Prostate gland (tissue), 2 donors: Measurements from ENCODE around the gene GGT6.

Source experiments
- POLR2A ChIP-seq: fragments of 450-650 bp; IDR thresholded peaks from one replicate; pipeline ENCODE4 v1.6.1; 2016; ENCODE audit warnings: antibody characterized with exemption, mild to moderate bottlenecking
- POLR2AphosphoS5 ChIP-seq: sonication (generic); formaldehyde crosslinking; IDR thresholded peaks from one replicate; pipeline ENCODE4 v1.6.1; 2017; ENCODE audit warnings: antibody characterized with exemption
- TF ChIP-seq, protein P1 (sequence below), 4 experiments: fragments of 200-600 bp in 2 of 4; fragments of 450-650 bp in 2 of 4; sonication (generic) in 2 of 4; IDR thresholded peaks; 1 replicate in 3 of 4; 2 replicates in 1 of 4; pipeline ENCODE4 v1.5.1; 2016 to 2019; ENCODE audit warnings: antibody characterized with exemption in 4 of 4, mild to moderate bottlenecking in 2 of 4, moderate library complexity in 2 of 4

DNA sequence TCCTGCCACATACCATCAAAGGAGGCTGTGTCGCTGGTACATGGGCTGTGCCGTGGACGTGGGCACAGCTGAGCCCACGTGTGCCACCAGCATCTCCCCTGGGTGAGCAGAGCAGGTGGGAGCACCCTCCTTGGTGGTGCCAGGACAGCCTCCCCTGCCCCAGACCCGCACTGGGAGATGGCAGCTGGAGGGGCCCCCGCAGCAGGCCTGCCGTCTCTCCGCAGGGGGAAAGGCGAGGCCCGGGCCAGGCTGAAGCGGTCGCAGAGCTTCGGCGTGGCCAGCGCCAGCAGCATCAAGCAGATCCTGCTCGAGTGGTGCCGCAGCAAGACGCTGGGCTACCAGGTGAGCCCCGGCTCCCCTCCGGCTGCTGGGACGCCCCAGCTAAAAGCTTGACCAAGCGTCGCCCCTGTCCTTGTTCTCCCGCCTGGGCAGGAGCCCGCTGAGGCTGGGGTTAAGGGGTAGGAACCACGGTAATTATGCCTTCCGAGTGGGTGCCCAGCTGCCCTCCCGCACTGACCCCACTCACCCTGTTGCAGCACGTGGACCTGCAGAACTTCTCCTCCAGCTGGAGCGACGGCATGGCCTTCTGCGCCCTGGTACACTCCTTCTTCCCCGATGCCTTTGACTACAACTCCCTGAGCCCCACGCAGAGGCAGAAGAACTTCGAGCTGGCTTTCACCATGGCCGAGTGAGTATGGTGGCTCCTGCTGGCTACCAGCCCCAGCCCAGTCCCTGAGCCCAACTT, 36.4 kb upstream of the GGT6 start:
- TF ChIP-seq, protein P1, sequence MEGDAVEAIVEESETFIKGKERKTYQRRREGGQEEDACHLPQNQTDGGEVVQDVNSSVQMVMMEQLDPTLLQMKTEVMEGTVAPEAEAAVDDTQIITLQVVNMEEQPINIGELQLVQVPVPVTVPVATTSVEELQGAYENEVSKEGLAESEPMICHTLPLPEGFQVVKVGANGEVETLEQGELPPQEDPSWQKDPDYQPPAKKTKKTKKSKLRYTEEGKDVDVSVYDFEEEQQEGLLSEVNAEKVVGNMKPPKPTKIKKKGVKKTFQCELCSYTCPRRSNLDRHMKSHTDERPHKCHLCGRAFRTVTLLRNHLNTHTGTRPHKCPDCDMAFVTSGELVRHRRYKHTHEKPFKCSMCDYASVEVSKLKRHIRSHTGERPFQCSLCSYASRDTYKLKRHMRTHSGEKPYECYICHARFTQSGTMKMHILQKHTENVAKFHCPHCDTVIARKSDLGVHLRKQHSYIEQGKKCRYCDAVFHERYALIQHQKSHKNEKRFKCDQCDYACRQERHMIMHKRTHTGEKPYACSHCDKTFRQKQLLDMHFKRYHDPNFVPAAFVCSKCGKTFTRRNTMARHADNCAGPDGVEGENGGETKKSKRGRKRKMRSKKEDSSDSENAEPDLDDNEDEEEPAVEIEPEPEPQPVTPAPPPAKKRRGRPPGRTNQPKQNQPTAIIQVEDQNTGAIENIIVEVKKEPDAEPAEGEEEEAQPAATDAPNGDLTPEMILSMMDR (IDR thresholded peaks at IDR 0.05): no peak
- TF ChIP-seq POLR2AphosphoS5: no peak
- TF ChIP-seq POLR2A: no peak
